Central memory CD8-positive, alpha-beta T cell (primary cell): ENCODE data around the gene DENND1A.
"Not testable (repeated sequence)": the region's sequence is repeated elsewhere in the genome, so short reads cannot be mapped to it uniquely, and the experiment has no call there.

Experiments used
- ATAC-seq: fragments of 150-1000 bp; cut with Tn5 transposase; replicated peaks from 2 replicates; pipeline ENCODE4 v1.10.0; 2022; ENCODE audit warnings: mild to moderate bottlenecking, moderate FRiP score, moderate number of reproducible peaks; ENCODE audit not compliant: poor library complexity, severe bottlenecking; ENCODE audit errors: extremely low read depth
- DNase-seq, 2 donors: peaks; one replicate each; pipeline ENCODE4 v3.0.0; 2021; ENCODE audit warnings: low spot score in 2 of 2
- H3K27ac Mint-ChIP-seq: one replicate; pipeline ENCODE4 v1.8.0; 2022; ENCODE audit warnings: low read depth, mild to moderate bottlenecking, moderate library complexity, mixed read lengths
- H3K27me3 Mint-ChIP-seq: one replicate; pipeline ENCODE4 v1.8.0; 2022; ENCODE audit warnings: mixed read lengths
- H3K36me3 Mint-ChIP-seq: one replicate; pipeline ENCODE4 v1.8.0; 2022; ENCODE audit warnings: mild to moderate bottlenecking, moderate library complexity, mixed read lengths; ENCODE audit not compliant: insufficient read depth
- H3K4me1 Mint-ChIP-seq: one replicate; pipeline ENCODE4 v1.8.0; 2022; ENCODE audit warnings: mixed read lengths
- H3K4me3 Mint-ChIP-seq: one replicate; pipeline ENCODE4 v1.8.0; 2022; ENCODE audit warnings: mild to moderate bottlenecking, moderate library complexity, mixed read lengths
- H3K9me3 Mint-ChIP-seq: one replicate; pipeline ENCODE4 v1.8.0; 2022; ENCODE audit warnings: mixed read lengths

DENND1A gene

GRCh38 chr9:123645126-123645525 is 284.8 kb downstream of the DENND1A start:
- Mint-ChIP-seq H3K9me3 (no peaks in the 10 kb centered on the region), H3K27ac (no peak overlapping the region), H3K27me3 (no peaks in the 10 kb centered on the region), H3K4me3 (no peak overlapping the region), H3K4me1 (peaks cover 8% of the 10 kb centered on the region), H3K36me3 (no peaks in the 10 kb centered on the region)
- no peak for ATAC-seq
- DNase-seq: no peak

- Mint-ChIP-seq H3K27me3 (no peaks in the 10 kb centered on the region), H3K27ac (no peak overlapping the region), H3K4me1 (peaks cover 14% of the 10 kb centered on the region), H3K4me3 (no peak overlapping the region), H3K36me3 (no peaks in the 10 kb centered on the region), H3K9me3 (no peaks in the 10 kb centered on the region)
- ATAC-seq (no peak), DNase-seq (no peak)
Measured at GRCh38 chr9:123643518-123643917, 286.4 kb downstream of the DENND1A start.

- Mint-ChIP-seq H3K4me3 (no peak overlapping the region), H3K4me1 (peaks cover 21% of the 10 kb centered on the region), H3K27me3 (no peaks in the 10 kb centered on the region), H3K27ac (no peak overlapping the region), H3K9me3 (no peaks in the 10 kb centered on the region), H3K36me3 (peaks cover 4% of the 10 kb centered on the region)
- no peak for ATAC-seq
- no peak for DNase-seq
Measured at GRCh38 chr9:123642291-123643278, 287.3 kb downstream of the DENND1A start.

- Mint-ChIP-seq H3K27me3 (no peaks in the 10 kb centered on the region), H3K27ac (no peak overlapping the region), H3K36me3 (peaks cover 4% of the 10 kb centered on the region), H3K9me3 (no peaks in the 10 kb centered on the region), H3K4me3 (no peak overlapping the region), H3K4me1 (peaks cover 29% of the 10 kb centered on the region)
- no peak for DNase-seq
- ATAC-seq: no peak
Measured at GRCh38 chr9:123640792-123641222, 289.1 kb downstream of the DENND1A start.

GRCh38 chr9:123639743-123640142 is 290.2 kb downstream of the DENND1A start:
- peaks cover 29% of the 10 kb centered on the region for H3K4me1 Mint-ChIP-seq
- no peaks in the 10 kb centered on the region for H3K27me3 Mint-ChIP-seq
- H3K36me3 Mint-ChIP-seq: peaks cover 6% of the 10 kb centered on the region
- no peak overlapping the region for H3K4me3 Mint-ChIP-seq
- ATAC-seq: no peak
- no peaks in the 10 kb centered on the region for H3K9me3 Mint-ChIP-seq
- DNase-seq: no peak
- H3K27ac Mint-ChIP-seq: no peak overlapping the region

GRCh38 chr9:123637945-123638634 is 291.8 kb downstream of the DENND1A start:
- ATAC-seq (peak; percentile 91), DNase-seq (peak in 1 of 2 donors; percentile 46)
- H3K4me3 Mint-ChIP-seq: peak overlapping the region; percentile 82
- peaks cover 8% of the 10 kb centered on the region for H3K36me3 Mint-ChIP-seq
- peak overlapping the region; percentile 87 for H3K27ac Mint-ChIP-seq
- H3K4me1 Mint-ChIP-seq: peaks cover 29% of the 10 kb centered on the region
- no peaks in the 10 kb centered on the region for H3K27me3 Mint-ChIP-seq
- H3K9me3 Mint-ChIP-seq: no peaks in the 10 kb centered on the region

GRCh38 chr9:123637606-123637944 is 292.4 kb downstream of the DENND1A start:
- H3K36me3 Mint-ChIP-seq: peaks cover 8% of the 10 kb centered on the region

GRCh38 chr9:123636805-123637204 is 293.1 kb downstream of the DENND1A start:
- not testable (repeated sequence) for H3K27me3 Mint-ChIP-seq, ATAC-seq, H3K36me3 Mint-ChIP-seq, H3K27ac Mint-ChIP-seq, DNase-seq, H3K9me3 Mint-ChIP-seq
- Mint-ChIP-seq H3K4me1 (peaks cover 29% of the 10 kb centered on the region), H3K4me3 (peak overlapping the region; percentile 82)

More at GRCh38 chr9:123637606-123637944, 292.4 kb downstream of the DENND1A start:
- no peaks in the 10 kb centered on the region for H3K27me3 Mint-ChIP-seq
- peak overlapping the region; percentile 87 for H3K27ac Mint-ChIP-seq
- H3K9me3 Mint-ChIP-seq: no peaks in the 10 kb centered on the region
- peak overlapping the region; percentile 82 for H3K4me3 Mint-ChIP-seq
- ATAC-seq: peak; percentile 19
- no peak for DNase-seq
- peaks cover 29% of the 10 kb centered on the region for H3K4me1 Mint-ChIP-seq

GRCh38 chr9:123631862-123632261 is 298.1 kb downstream of the DENND1A start:
- Mint-ChIP-seq H3K4me3 (no peak overlapping the region), H3K27ac (no peak overlapping the region), H3K27me3 (no peaks in the 10 kb centered on the region), H3K36me3 (peaks cover 4% of the 10 kb centered on the region), H3K4me1 (peaks cover under 1% of the 10 kb centered on the region), H3K9me3 (no peaks in the 10 kb centered on the region)
- ATAC-seq (no peak), DNase-seq (no peak)

GRCh38 chr9:123630233-123630632 is 299.7 kb downstream of the DENND1A start:
- Mint-ChIP-seq H3K9me3 (no peaks in the 10 kb centered on the region), H3K27me3 (no peaks in the 10 kb centered on the region), H3K36me3 (peaks cover 6% of the 10 kb centered on the region), H3K4me3 (no peak overlapping the region), H3K27ac (no peak overlapping the region), H3K4me1 (no peaks in the 10 kb centered on the region)
- ATAC-seq: no peak
- DNase-seq: no peak

- Mint-ChIP-seq H3K4me1 (no peaks in the 10 kb centered on the region), H3K4me3 (no peak overlapping the region), H3K9me3 (no peaks in the 10 kb centered on the region), H3K36me3 (peaks cover 2% of the 10 kb centered on the region), H3K27ac (no peak overlapping the region), H3K27me3 (no peaks in the 10 kb centered on the region)
- no peak for DNase-seq
- no peak for ATAC-seq
Measured at GRCh38 chr9:123629531-123629930, 300.4 kb downstream of the DENND1A start.

- H3K4me3 Mint-ChIP-seq: no peak overlapping the region
- H3K36me3 Mint-ChIP-seq: peaks cover 7% of the 10 kb centered on the region
- no peak for ATAC-seq
- no peaks in the 10 kb centered on the region for H3K9me3 Mint-ChIP-seq
- H3K27me3 Mint-ChIP-seq: no peaks in the 10 kb centered on the region
- H3K4me1 Mint-ChIP-seq: no peaks in the 10 kb centered on the region
- no peak for DNase-seq
- no peak overlapping the region for H3K27ac Mint-ChIP-seq
Measured at GRCh38 chr9:123622711-123623241, 307.1 kb downstream of the DENND1A start.
